Endodermal cell (in vitro differentiated cells): ENCODE results near the gene NCOA5. TPM values are rescaled to one million over a fixed set of nuclear protein-coding genes. Genes with fewer than 3 reads are reported as not detected.

ENCODE experiments used
- DNase-seq: peaks from one replicate; pipeline ENCODE4 v3.0.0-alpha.2; 2017
- H3K27ac ChIP-seq: 2 replicates; pipeline ENCODE4 v1.5.1; 2013; ENCODE audit warnings: mild to moderate bottlenecking, low read depth, low read length, moderate library complexity
- H3K27me3 ChIP-seq: 2 replicates; pipeline ENCODE4 v1.6.1; 2013; ENCODE audit warnings: mild to moderate bottlenecking, low read length, moderate library complexity; ENCODE audit not compliant: insufficient read depth, control insufficient read depth, poor library complexity, severe bottlenecking
- H3K36me3 ChIP-seq: 2 replicates; pipeline ENCODE4 v1.7.0; 2013; ENCODE audit warnings: mild to moderate bottlenecking, low read length, moderate library complexity; ENCODE audit not compliant: control insufficient read depth, insufficient read depth
- H3K4me1 ChIP-seq: one replicate; pipeline ENCODE4 v1.7.0; 2013; ENCODE audit warnings: low read length; ENCODE audit not compliant: control insufficient read depth, insufficient read depth
- H3K4me3 ChIP-seq: 2 replicates; pipeline ENCODE4 v1.5.1; 2013; ENCODE audit warnings: mild to moderate bottlenecking, low read length, moderate library complexity
- H3K9ac ChIP-seq: 2 replicates; pipeline ENCODE4 v1.6.1; 2013; ENCODE audit warnings: mild to moderate bottlenecking, low read length, moderate library complexity; ENCODE audit not compliant: poor library complexity, severe bottlenecking; ENCODE audit errors: extremely low read depth
- H3K9me3 ChIP-seq: 2 replicates; pipeline ENCODE4 v1.6.1; 2013; ENCODE audit warnings: mild to moderate bottlenecking, low read length, moderate library complexity; ENCODE audit not compliant: control insufficient read depth
- H3K27ac Mint-ChIP-seq: 2 replicates; pipeline ENCODE4 v1.8.0; 2020; ENCODE audit warnings: mixed read lengths
- H3K27me3 Mint-ChIP-seq: 2 replicates; pipeline ENCODE4 v1.8.0; 2021; ENCODE audit warnings: mild to moderate bottlenecking, mixed read lengths; ENCODE audit not compliant: insufficient read depth
- H3K36me3 Mint-ChIP-seq: 2 replicates; pipeline ENCODE4 v1.8.0; 2020; ENCODE audit warnings: low read depth, mixed read lengths
- H3K4me1 Mint-ChIP-seq: 2 replicates; pipeline ENCODE4 v1.8.0; 2020; ENCODE audit warnings: mixed read lengths
- H3K4me3 Mint-ChIP-seq: 2 replicates; pipeline ENCODE4 v1.8.0; 2020; ENCODE audit warnings: mild to moderate bottlenecking, moderate library complexity, mixed read lengths
- H3K9me3 Mint-ChIP-seq: 2 replicates; pipeline ENCODE4 v1.8.0; 2020; ENCODE audit warnings: mild to moderate bottlenecking, mixed read lengths
- CTCF ChIP-seq: fragments of 200-600 bp; sonication (generic); conservative IDR thresholded peaks from 2 replicates; pipeline ENCODE4 v1.5.0; 2021; ENCODE audit warnings: antibody characterized with exemption, mild to moderate bottlenecking
- WGBS, 2 experiments: methylation state at CpG; one replicate each; pipeline versions ENCODE4 v1.1.5 to v1.1.7; 2013; ENCODE audit warnings: missing lambda C conversion rate in 2 of 2, mixed read lengths in 1 of 2; ENCODE audit not compliant: insufficient coverage in 1 of 2, insufficient read length in 1 of 2; 5-methylcytosine and 5-hydroxymethylcytosine counted together
- total RNA-seq, 2 donors: library from RNA; stranded (reverse); fragmentation: NEBNext Ultra II Directional in 1 of 2; extraction: Animal tissue kit (Norgen Biotek cat#: 25700) in 1 of 2; gene quantifications; 2 replicates in 1 of 2; 3 replicates in 1 of 2; pipeline ENCODE4 v1.2.1, GENCODE V29; 2021

The NCOA5 gene
- total RNA-seq, 2 donors from 2014 or later = 19.3 to 28.7 TPM

GRCh38 chr20:46056027-46056833 lies 33.5 kb downstream of the NCOA5 start:
- 82 to 83% methylated on average over 9 to 15 of the region's 15 CpGs for WGBS, 2 experiments
- Histone ChIP-seq H3K9ac (no peak overlapping the region), H3K4me1 (no peaks in the 10 kb centered on the region), H3K4me3 (no peak overlapping the region), H3K9me3 (no peaks in the 10 kb centered on the region), H3K27ac (no peak overlapping the region), H3K27me3 (peaks cover 89% of the 10 kb centered on the region), H3K36me3 (peaks cover 4% of the 10 kb centered on the region)
- Mint-ChIP-seq H3K4me3 (no peak overlapping the region), H3K4me1 (peaks cover 7% of the 10 kb centered on the region), H3K27ac (no peak overlapping the region), H3K27me3 (peaks cover 77% of the 10 kb centered on the region), H3K36me3 (peaks cover 12% of the 10 kb centered on the region), H3K9me3 (no peaks in the 10 kb centered on the region)
- no peak for DNase-seq
- TF ChIP-seq CTCF = no peak

DNA sequence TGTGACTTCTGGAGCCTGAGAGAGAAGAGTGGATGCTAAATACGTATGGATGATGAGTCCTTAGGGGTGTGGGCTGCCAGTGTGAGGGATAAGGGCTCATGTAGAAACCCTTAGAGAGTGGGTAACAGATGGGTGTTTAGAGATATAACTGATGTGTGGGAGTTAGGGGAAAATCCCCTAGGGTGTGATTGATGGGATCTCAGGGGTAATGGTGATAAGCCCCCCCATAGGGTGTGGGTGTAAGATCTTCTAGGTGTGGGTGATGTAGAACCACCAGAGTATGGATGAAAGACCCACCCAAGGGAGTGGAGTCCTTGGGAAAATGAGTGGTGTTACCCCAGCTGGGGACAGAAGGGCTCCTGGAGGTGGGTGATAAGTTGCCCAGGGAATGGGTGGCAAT lies 34.5 kb downstream of the NCOA5 start:
- peaks cover 98% of the 10 kb centered on the region for H3K27me3 ChIP-seq
- no peak for TF ChIP-seq CTCF

DNA sequence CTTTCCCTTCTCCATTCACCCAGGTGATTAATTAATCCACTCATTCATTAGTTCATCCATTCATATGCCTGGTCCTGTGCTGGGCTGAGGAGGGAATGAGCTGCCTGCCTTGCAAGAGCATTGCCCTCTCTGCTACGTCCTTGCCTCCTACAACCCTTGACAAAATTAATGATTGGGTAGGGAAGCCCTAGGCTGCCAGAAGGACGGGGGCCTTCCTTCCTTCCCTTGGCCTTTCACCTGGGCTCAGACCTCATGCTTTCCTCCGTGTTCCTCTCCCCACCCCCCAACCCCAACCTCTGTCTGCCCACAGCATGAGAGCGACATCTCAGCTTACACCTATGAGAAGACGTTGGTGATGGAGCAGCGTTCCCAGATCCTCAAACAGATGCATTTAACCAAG lies 35.2 kb downstream of the NCOA5 start:
- no peak for DNase-seq
- H3K4me3 ChIP-seq = no peak overlapping the region
- H3K4me1 ChIP-seq = no peaks in the 10 kb centered on the region
- H3K9me3 Mint-ChIP-seq = no peaks in the 10 kb centered on the region
- TF ChIP-seq CTCF = no peak
- H3K4me1 Mint-ChIP-seq = peaks cover 7% of the 10 kb centered on the region
- H3K27ac ChIP-seq = no peak overlapping the region
- 44 to 70% methylated on average over 4 to 6 of the region's 6 CpGs for WGBS, 2 experiments
- no peaks in the 10 kb centered on the region for H3K36me3 ChIP-seq
- no peak overlapping the region for H3K9ac ChIP-seq
- H3K36me3 Mint-ChIP-seq = no peaks in the 10 kb centered on the region
- H3K9me3 ChIP-seq = no peaks in the 10 kb centered on the region
- H3K27me3 Mint-ChIP-seq = peaks cover 89% of the 10 kb centered on the region
- H3K4me3 Mint-ChIP-seq = no peak overlapping the region
- peaks cover 100% of the 10 kb centered on the region for H3K27me3 ChIP-seq
- no peak overlapping the region for H3K27ac Mint-ChIP-seq

More for the DNA sequence above, 34.5 kb downstream of the NCOA5 start:
- peaks cover 7% of the 10 kb centered on the region for H3K4me1 Mint-ChIP-seq
- H3K4me3 Mint-ChIP-seq = no peak overlapping the region
- Histone ChIP-seq H3K9ac (no peak overlapping the region), H3K4me1 (no peaks in the 10 kb centered on the region), H3K9me3 (no peaks in the 10 kb centered on the region), H3K36me3 (no peaks in the 10 kb centered on the region), H3K27ac (no peak overlapping the region), H3K4me3 (no peak overlapping the region)
- no peak for DNase-seq
- H3K27me3 Mint-ChIP-seq = peaks cover 86% of the 10 kb centered on the region
- H3K9me3 Mint-ChIP-seq = no peaks in the 10 kb centered on the region
- WGBS, 2 experiments = 45 to 50% methylated on average over 1 of the region's 1 CpG
- no peak overlapping the region for H3K27ac Mint-ChIP-seq
- peaks cover 3% of the 10 kb centered on the region for H3K36me3 Mint-ChIP-seq
